Prostate gland (tissue), 2 donors: ENCODE results near the gene ANO10. TPM values are rescaled to one million over a fixed set of nuclear protein-coding genes. Genes with fewer than 3 reads are reported as not detected.

ENCODE experiments used
- DNase-seq: peaks from one replicate; pipeline ENCODE4 v3.0.0-alpha.2; 2019; ENCODE audit warnings: low spot score
- H3K27ac ChIP-seq, 2 donors: fragments of 200-600 bp; sonication (generic); 2 replicates each; pipeline ENCODE4 v1.5.1; 2017 to 2019
- H3K27me3 ChIP-seq: fragments of 200-600 bp; sonication (generic); replicated peaks from 2 replicates; pipeline ENCODE4 v1.5.1; 2019; ENCODE audit not compliant: insufficient read depth
- H3K36me3 ChIP-seq, 2 donors: fragments of 200-600 bp; sonication (generic); 1 replicate in 1 of 2; 2 replicates in 1 of 2; pipeline versions ENCODE4 v1.5.1 to v1.8.1; 2017 to 2019
- H3K4me1 ChIP-seq: fragments of 200-600 bp; sonication (generic); replicated peaks from 2 replicates; pipeline ENCODE4 v1.5.1; 2019
- H3K4me3 ChIP-seq, 2 donors: fragments of 200-600 bp; sonication (generic); 2 replicates each; pipeline ENCODE4 v1.5.1; 2017 to 2019
- H3K9me3 ChIP-seq: fragments of 200-600 bp; sonication (generic); 2 replicates; pipeline ENCODE4 v1.5.1; 2017
- CTCF ChIP-seq, 4 experiments: fragments of 200-600 bp in 2 of 4; fragments of 450-650 bp in 2 of 4; sonication (generic) in 2 of 4; IDR thresholded peaks; 1 replicate in 3 of 4; 2 replicates in 1 of 4; pipeline ENCODE4 v1.5.1; 2016 to 2019; ENCODE audit warnings: antibody characterized with exemption in 4 of 4, mild to moderate bottlenecking in 2 of 4, moderate library complexity in 2 of 4
- POLR2A ChIP-seq: fragments of 450-650 bp; IDR thresholded peaks from one replicate; pipeline ENCODE4 v1.6.1; 2016; ENCODE audit warnings: antibody characterized with exemption, mild to moderate bottlenecking
- POLR2AphosphoS5 ChIP-seq: sonication (generic); formaldehyde crosslinking; IDR thresholded peaks from one replicate; pipeline ENCODE4 v1.6.1; 2017; ENCODE audit warnings: antibody characterized with exemption
- WGBS: methylation state at CpG from one replicate; pipeline ENCODE4 v1.1.5; 2018; 5-methylcytosine and 5-hydroxymethylcytosine counted together
- intact Hi-C: fragments of 100-400 bp; cut with DNase I; formaldehyde crosslinking; loops from one replicate; pipeline ENCODE4 v1.14.2; 2022
- total RNA-seq, 2 donors: library from RNA; depleted of rRNA; stranded (reverse); fragments of >200 nt; gene quantifications; one replicate each; pipeline ENCODE4 v1.1.0, GENCODE V29; 2016

Gene ANO10
- total RNA-seq, 2 donors from 2014 or later = 12.4 to 17.7 TPM

- WGBS = 91% methylated on average over 3 of the region's 3 CpGs
Measured at GRCh38 chr3:43531835-43532234, 90.0 kb downstream of the ANO10 start.

DNA sequence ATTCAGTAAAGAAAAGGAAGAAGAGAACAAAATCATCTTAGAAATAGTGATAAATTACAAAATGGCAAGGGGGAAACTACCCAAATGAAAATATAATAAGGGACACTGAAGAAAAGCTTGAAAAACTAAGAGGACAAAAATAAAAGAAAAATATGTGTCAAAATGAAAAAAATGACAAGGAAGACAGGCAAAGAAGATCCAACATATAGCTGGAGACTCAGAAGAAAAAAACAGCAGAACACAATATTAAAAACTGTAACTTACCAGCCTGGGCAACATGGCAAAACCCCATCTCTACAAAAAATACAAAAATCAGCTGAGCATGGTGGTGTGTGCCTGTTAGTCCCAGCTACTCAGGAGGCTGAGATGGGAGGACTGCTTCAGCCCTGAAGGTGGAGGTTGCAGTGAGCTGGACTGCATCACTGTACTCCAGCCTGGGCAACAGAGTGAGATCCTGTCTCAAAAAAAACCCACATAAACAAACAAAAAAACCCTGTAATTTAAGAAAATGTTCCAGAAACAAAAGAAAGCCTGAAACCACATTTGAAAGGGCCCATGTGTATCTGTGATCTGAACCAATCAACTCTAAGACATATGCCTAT lies 93.2 kb downstream of the ANO10 start:
- Histone ChIP-seq H3K27me3 (no peaks in the 10 kb centered on the region), H3K27ac (no peak overlapping the region), H3K9me3 (no peaks in the 10 kb centered on the region), H3K36me3 (no peaks in the 10 kb centered on the region), H3K4me3 (no peak overlapping the region), H3K4me1 (no peaks in the 10 kb centered on the region)
- TF ChIP-seq CTCF (IDR thresholded peaks at IDR 0.05) (no peak), POLR2AphosphoS5 (no peak), POLR2A (no peak)
- intact Hi-C loops = no loop called here
- no peak for DNase-seq

More at GRCh38 chr3:43531835-43532234, 90.0 kb downstream of the ANO10 start:
- Histone ChIP-seq H3K27ac (no peak overlapping the region), H3K9me3 (no peaks in the 10 kb centered on the region), H3K27me3 (no peaks in the 10 kb centered on the region), H3K36me3 (no peaks in the 10 kb centered on the region), H3K4me1 (no peaks in the 10 kb centered on the region), H3K4me3 (no peak overlapping the region)
- intact Hi-C loops = no loop called here
- no peak for DNase-seq
- TF ChIP-seq POLR2A (no peak), POLR2AphosphoS5 (no peak), CTCF (IDR thresholded peaks at IDR 0.05) (no peak)

- intact Hi-C loops = no loop called here
- H3K9me3 ChIP-seq = no peaks in the 10 kb centered on the region
- H3K27ac ChIP-seq = no peak overlapping the region
- no peaks in the 10 kb centered on the region for H3K36me3 ChIP-seq
- TF ChIP-seq POLR2A = no peak
- no peak for TF ChIP-seq POLR2AphosphoS5
- no peak for TF ChIP-seq CTCF (IDR thresholded peaks at IDR 0.05)
- no peak for DNase-seq
- H3K27me3 ChIP-seq = no peaks in the 10 kb centered on the region
- no peak overlapping the region for H3K4me3 ChIP-seq
- H3K4me1 ChIP-seq = no peaks in the 10 kb centered on the region
Measured at GRCh38 chr3:43526956-43527355, 94.9 kb downstream of the ANO10 start.

DNA sequence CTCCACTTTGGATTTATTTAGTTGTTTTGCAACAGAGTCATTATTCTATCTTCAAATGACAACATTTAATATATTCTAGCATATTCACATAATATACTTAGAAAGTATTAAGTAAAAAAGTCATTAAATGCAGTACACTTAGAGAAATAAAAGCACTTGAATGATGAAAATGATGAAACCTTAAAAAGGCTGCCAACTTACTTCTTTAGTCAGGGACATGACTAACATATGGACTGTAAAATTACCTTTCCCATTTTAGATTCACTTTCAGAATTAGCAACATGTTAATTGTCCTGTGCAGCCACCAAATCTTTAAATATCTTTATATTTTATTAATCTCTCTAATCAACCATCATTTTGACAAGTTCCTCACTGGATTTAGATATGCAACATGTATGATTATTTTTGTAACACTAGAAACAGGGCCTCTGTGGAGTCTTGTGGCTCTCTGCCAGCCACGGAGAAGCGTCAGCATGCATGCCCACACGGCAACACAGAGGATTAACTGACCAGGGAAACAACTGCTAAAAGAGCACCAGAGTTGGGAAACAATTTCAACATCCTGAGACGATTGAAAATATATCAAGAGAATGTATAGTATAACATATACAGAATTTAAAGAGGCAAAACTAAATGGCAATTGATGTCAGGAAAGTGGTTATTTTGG lies 95.7 kb downstream of the ANO10 start:
- no peaks in the 10 kb centered on the region for H3K36me3 ChIP-seq
- TF ChIP-seq POLR2A = no peak
- TF ChIP-seq CTCF (IDR thresholded peaks at IDR 0.05) = no peak
- no peak for TF ChIP-seq POLR2AphosphoS5
- H3K27me3 ChIP-seq = no peaks in the 10 kb centered on the region
- 88% methylated on average over 4 of the region's 4 CpGs for WGBS
- H3K4me1 ChIP-seq = no peaks in the 10 kb centered on the region
- intact Hi-C loops = no loop called here
- no peaks in the 10 kb centered on the region for H3K9me3 ChIP-seq
- H3K4me3 ChIP-seq = no peak overlapping the region
- H3K27ac ChIP-seq = no peak overlapping the region
- DNase-seq = no peak

- Histone ChIP-seq H3K9me3 (no peaks in the 10 kb centered on the region), H3K27ac (no peak overlapping the region), H3K36me3 (no peaks in the 10 kb centered on the region), H3K4me1 (no peaks in the 10 kb centered on the region), H3K27me3 (no peaks in the 10 kb centered on the region), H3K4me3 (no peak overlapping the region)
- DNase-seq = no peak
- TF ChIP-seq CTCF (IDR thresholded peaks at IDR 0.05) = no peak
- no peak for TF ChIP-seq POLR2A
- TF ChIP-seq POLR2AphosphoS5 = no peak
- intact Hi-C loops = no loop called here
- WGBS = 86% methylated on average over 2 of the region's 2 CpGs
Measured at GRCh38 chr3:43525386-43525785, 96.4 kb downstream of the ANO10 start.
